CD8-positive, alpha-beta memory T cell (primary cell): ENCODE measurements around the gene LCMT2. TPM values are rescaled to one million over a fixed set of nuclear protein-coding genes. Genes with fewer than 3 reads are reported as not detected.

Experiments
- CTCF ChIA-PET: fragments of 350-600 bp; sonication (Branson Sonifier 250); formaldehyde crosslinking; loops from one replicate; lab custom pipeline; 2021; ENCODE audit warnings: antibody characterized with exemption; lab: Charles Lee
- POLR2A ChIA-PET: fragments of 350-600 bp; sonication (Branson Sonifier 250); formaldehyde crosslinking; loops from one replicate; lab custom pipeline; 2021; ENCODE audit warnings: antibody characterized with exemption; lab: Charles Lee
- DNase-seq, 5 donors: peaks; one replicate each; pipeline versions ENCODE4 v3.0.0 to v3.0.0-alpha.2; 2020 to 2022; ENCODE audit warnings: mixed read lengths in 1 of 5
- H3K27ac ChIP-seq: one replicate; pipeline ENCODE4 v1.7.0; 2013; ENCODE audit warnings: low read depth, mild to moderate bottlenecking, low read length, moderate library complexity
- H3K27me3 ChIP-seq: 2 replicates; pipeline ENCODE4 v1.7.0; 2013; ENCODE audit warnings: low read length, mild to moderate bottlenecking; ENCODE audit not compliant: insufficient read depth, poor library complexity, severe bottlenecking
- H3K36me3 ChIP-seq: 2 replicates; pipeline ENCODE4 v1.7.0; 2013; ENCODE audit warnings: mild to moderate bottlenecking, low read length, moderate library complexity; ENCODE audit not compliant: insufficient read depth
- H3K4me1 ChIP-seq: 2 replicates; pipeline ENCODE4 v1.7.0; 2013; ENCODE audit warnings: mild to moderate bottlenecking, low read length, moderate library complexity; ENCODE audit not compliant: insufficient read depth
- H3K4me3 ChIP-seq: 2 replicates; pipeline ENCODE4 v1.7.0; 2013; ENCODE audit warnings: mild to moderate bottlenecking, low read length
- H3K9me3 ChIP-seq: 2 replicates; pipeline ENCODE4 v1.7.0; 2013; ENCODE audit warnings: mild to moderate bottlenecking, low read length
- H3K27ac Mint-ChIP-seq, 8 donors: one replicate each; pipeline ENCODE4 v1.8.0; 2020 to 2021; ENCODE audit warnings: mixed read lengths in 8 of 8, mild to moderate bottlenecking in 6 of 8, inconsistent platforms in 3 of 8, moderate library complexity in 3 of 8
- H3K27me3 Mint-ChIP-seq, 2 donors: one replicate each; pipeline ENCODE4 v1.8.0; 2020 to 2021; ENCODE audit warnings: mixed read lengths in 2 of 2, mild to moderate bottlenecking in 1 of 2, moderate library complexity in 1 of 2
- H3K36me3 Mint-ChIP-seq, 3 donors: one replicate each; pipeline ENCODE4 v1.8.0; 2020 to 2021; ENCODE audit warnings: mixed read lengths in 3 of 3, inconsistent platforms in 1 of 3, mild to moderate bottlenecking in 1 of 3
- H3K4me1 Mint-ChIP-seq, 3 donors: one replicate each; pipeline ENCODE4 v1.8.0; 2020 to 2021; ENCODE audit warnings: mixed read lengths in 3 of 3, inconsistent platforms in 1 of 3, mild to moderate bottlenecking in 1 of 3
- H3K4me3 Mint-ChIP-seq, 7 donors: one replicate each; pipeline ENCODE4 v1.8.0; 2020 to 2021; ENCODE audit warnings: mixed read lengths in 7 of 7, mild to moderate bottlenecking in 6 of 7, moderate library complexity in 4 of 7, inconsistent platforms in 2 of 7
- H3K9me3 Mint-ChIP-seq, 5 donors: one replicate each; pipeline ENCODE4 v1.8.0; 2020 to 2022; ENCODE audit warnings: mixed read lengths in 5 of 5, mild to moderate bottlenecking in 3 of 5, moderate library complexity in 2 of 5, inconsistent platforms in 1 of 5
- polyA plus RNA-seq: library from polyadenylated mRNA; unstranded; fragments of 300-500 nt; fragmentation: Illumina TruSeq; gene quantifications from one replicate; pipeline ENCODE4 v1.2.3, GENCODE V29; 2021
- total RNA-seq, 2 experiments: library from RNA; stranded (reverse); gene quantifications; one replicate each; pipeline ENCODE4 v1.2.3, GENCODE V29; 2021

LCMT2 gene, protein sequence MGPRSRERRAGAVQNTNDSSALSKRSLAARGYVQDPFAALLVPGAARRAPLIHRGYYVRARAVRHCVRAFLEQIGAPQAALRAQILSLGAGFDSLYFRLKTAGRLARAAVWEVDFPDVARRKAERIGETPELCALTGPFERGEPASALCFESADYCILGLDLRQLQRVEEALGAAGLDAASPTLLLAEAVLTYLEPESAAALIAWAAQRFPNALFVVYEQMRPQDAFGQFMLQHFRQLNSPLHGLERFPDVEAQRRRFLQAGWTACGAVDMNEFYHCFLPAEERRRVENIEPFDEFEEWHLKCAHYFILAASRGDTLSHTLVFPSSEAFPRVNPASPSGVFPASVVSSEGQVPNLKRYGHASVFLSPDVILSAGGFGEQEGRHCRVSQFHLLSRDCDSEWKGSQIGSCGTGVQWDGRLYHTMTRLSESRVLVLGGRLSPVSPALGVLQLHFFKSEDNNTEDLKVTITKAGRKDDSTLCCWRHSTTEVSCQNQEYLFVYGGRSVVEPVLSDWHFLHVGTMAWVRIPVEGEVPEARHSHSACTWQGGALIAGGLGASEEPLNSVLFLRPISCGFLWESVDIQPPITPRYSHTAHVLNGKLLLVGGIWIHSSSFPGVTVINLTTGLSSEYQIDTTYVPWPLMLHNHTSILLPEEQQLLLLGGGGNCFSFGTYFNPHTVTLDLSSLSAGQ
- total RNA-seq (10 to 100 TPM; 14.9 to 16.5 TPM), polyA plus RNA-seq (4.4 TPM)

DNA sequence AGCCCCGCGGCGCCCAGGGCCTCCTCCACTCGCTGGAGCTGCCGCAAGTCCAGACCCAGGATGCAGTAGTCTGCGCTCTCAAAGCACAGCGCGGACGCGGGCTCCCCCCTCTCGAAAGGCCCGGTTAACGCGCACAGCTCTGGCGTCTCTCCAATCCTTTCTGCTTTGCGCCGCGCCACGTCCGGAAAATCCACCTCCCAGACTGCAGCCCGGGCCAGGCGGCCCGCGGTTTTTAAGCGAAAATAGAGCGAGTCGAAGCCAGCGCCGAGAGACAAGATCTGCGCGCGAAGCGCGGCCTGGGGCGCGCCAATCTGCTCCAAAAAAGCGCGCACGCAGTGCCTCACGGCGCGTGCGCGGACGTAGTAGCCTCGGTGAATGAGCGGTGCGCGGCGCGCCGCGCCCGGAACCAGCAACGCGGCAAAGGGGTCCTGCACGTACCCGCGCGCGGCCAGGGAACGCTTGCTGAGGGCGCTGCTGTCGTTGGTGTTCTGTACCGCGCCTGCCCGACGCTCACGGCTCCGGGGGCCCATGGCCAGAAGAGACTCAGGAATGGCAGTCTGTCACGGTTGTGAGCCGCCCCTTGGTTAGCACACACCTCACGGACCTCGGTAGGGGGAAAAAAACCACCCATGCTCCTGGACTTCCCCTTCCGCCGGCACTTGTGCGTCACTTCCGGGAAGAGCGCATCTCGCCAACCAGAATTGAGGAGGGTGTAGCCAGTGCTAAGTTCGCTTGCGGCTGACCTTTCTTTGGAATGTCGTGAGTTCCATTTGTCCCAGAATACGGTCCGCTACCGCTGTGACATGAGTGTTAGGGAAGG, at the start of gene LCMT2:
Gene LCMT2 (minus strand): TSS at position 614 of the 820 bp plus-strand sequence. CDS start 84 bp downstream, at position 530.
- peak; percentile 80 to 95 (median 91) for DNase-seq
- Mint-ChIP-seq H3K27me3 (peaks cover 0 to 8% of the 10 kb centered on the region in 2 donors), H3K27ac (peak within 1 kb of the TSS; percentile 98 to 100 (median 99)), H3K4me1 (peaks cover 30 to 44% (median 39%) of the 10 kb centered on the region in 3 donors), H3K9me3 (no peaks in the 10 kb centered on the region), H3K36me3 (peaks cover 0 to 25% (median 14%) of the 10 kb centered on the region in 3 donors), H3K4me3 (peak within 1 kb of the TSS; percentile 95 to 100 (median 97))
- ChIA-PET POLR2A (interaction anchor here (1.1 kb wide), 1 partner anchor 41 kb away, joined by 5 read pairs; the partner anchor contains the start of genes TUBGCP4 and ZSCAN29), CTCF (no interaction called here)
- Histone ChIP-seq H3K36me3 (no peaks in the 10 kb centered on the region), H3K27ac (peak within 1 kb of the TSS; percentile 98), H3K9me3 (no peaks in the 10 kb centered on the region), H3K4me3 (peak within 1 kb of the TSS; percentile 92), H3K27me3 (no peaks in the 10 kb centered on the region), H3K4me1 (peaks cover 21% of the 10 kb centered on the region)

DNA sequence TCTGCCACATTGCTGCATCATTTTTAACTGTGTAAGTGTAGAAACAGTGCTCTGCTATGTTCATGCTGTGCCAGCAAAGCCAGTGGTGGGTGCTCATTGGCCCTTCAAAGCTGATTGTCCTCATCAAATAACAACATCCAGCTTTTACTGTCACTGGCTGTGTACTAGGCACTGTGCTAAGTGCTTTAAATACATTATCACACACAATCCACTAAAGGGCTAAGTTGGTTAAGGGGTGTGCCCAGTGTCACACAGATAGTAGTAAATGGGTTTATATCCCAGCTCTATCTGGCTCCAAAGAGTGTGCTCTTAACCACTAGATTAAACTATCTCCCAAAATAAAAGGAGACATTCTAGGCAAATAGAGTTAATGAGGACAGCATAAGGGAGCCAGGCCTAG, 48.2 kb upstream of the LCMT2 start:
- CTCF ChIA-PET: no interaction called here
- H3K36me3 ChIP-seq: peaks cover 28% of the 10 kb centered on the region
- POLR2A ChIA-PET: no interaction called here

DNA sequence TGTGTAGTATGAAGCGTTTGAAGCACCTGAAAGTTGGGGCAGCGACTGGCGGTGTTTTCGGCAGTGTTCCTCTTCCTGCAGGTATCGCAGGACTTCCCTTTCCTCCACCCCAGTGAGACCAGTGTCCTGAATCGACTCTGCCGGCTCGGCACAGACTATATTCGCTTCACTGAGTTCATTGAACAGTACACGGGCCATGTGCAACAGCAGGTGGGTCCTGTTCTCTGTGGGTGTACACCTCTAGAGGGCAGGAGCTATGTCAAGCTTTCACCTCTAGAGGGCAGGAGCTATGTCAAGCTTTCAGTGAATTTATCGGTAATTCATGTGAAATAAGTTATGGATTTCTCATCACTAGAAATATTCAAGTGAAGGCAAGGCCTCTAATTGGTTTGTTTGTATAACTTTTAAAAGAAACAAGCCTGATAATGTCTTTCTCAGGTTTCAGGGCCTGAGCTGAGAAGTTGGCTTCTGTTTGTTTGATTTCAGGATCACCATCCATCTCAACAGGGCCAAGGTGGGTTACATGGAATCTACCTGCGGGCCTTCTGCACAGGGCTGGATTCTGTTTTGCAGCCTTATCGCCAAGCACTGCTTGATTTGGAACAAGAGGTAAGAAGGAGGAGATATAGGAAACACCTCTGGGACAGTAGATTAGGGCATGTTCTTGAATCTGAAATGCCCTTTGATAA, 45.8 kb upstream of the LCMT2 start:
- Mint-ChIP-seq H3K4me1 (peaks cover 27 to 34% (median 32%) of the 10 kb centered on the region in 3 donors), H3K27me3 (no peaks in the 10 kb centered on the region), H3K27ac (peak overlapping the region in 1 of 8 donors; percentile 29), H3K36me3 (peaks cover 0 to 48% (median 15%) of the 10 kb centered on the region in 3 donors), H3K4me3 (peak overlapping the region in 1 of 7 donors; percentile 13), H3K9me3 (peaks cover 0 to 1% (median 0%) of the 10 kb centered on the region in 5 donors)
- peaks cover 15% of the 10 kb centered on the region for H3K4me1 ChIP-seq
- no peaks in the 10 kb centered on the region for H3K27me3 ChIP-seq
- CTCF ChIA-PET: interaction anchor here (1.0 to 1.7 kb wide), 6 partner anchors 11 to 138 kb away, joined by 3 to 7 read pairs (median 4); no protein-coding TSS in a partner anchor
- peak in 3 of 5 donors; percentile 3 to 52 (median 20) for DNase-seq
- H3K27ac ChIP-seq: no peak overlapping the region
- H3K9me3 ChIP-seq: no peaks in the 10 kb centered on the region
- no peak overlapping the region for H3K4me3 ChIP-seq
- peaks cover 22% of the 10 kb centered on the region for H3K36me3 ChIP-seq
- POLR2A ChIA-PET: no interaction called here

More for the DNA sequence above, 48.2 kb upstream of the LCMT2 start:
- no peaks in the 10 kb centered on the region for H3K27me3 ChIP-seq
- no peak overlapping the region for H3K27ac ChIP-seq
- no peaks in the 10 kb centered on the region for H3K4me1 ChIP-seq
- Mint-ChIP-seq H3K4me1 (peaks cover 9 to 16% (median 12%) of the 10 kb centered on the region in 3 donors), H3K4me3 (no peak overlapping the region), H3K27me3 (no peaks in the 10 kb centered on the region), H3K9me3 (no peaks in the 10 kb centered on the region), H3K27ac (no peak overlapping the region), H3K36me3 (peaks cover 0 to 63% (median 21%) of the 10 kb centered on the region in 3 donors)
- no peaks in the 10 kb centered on the region for H3K9me3 ChIP-seq
- no peak for DNase-seq
- H3K4me3 ChIP-seq: no peak overlapping the region

DNA sequence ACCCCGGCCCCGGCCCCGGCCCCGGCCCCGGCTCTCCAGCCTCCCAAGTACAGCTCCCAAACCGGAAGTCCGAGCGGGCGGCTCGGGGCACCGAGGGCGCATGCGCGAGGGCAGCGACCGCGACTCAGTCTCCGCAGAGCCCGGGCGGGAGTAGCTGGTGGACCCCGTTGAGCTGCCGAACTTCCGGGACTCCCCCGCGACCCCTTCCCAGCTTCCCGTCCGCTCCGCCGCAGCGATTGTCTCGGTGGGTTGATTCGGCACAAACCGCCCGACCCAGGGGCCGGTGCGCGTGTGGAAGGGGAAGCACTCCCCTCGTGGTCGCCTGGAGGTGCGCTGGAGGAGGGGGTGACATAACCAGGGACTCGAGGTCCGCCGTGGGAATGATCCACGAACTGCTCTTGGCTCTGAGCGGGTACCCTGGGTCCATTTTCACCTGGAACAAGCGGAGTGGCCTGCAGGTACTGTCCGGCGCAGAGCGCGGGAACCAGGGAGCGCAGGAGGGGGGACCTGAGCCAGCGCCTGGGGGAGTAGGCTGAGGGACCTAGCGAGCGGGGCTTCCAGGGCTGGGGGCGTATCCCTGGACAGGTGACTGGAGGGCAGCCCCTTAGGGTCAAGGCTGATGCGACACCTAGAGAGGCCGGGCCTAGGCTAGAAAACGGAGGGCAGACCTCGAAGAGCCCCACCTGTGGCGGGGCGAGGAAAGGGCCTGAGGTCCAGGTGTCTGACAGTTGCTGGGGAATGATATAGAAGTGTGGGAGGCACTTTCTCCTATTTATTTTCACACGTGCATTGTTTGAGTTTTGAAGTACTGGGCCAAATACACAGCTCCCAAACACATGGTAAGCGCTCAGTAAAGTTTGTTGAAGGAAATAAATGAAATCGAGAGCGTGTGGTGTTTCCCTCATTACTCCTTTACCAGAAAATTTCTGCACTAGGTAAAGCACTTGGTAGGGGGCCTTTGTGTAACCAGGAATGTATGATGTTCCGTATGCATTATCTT, 40.9 kb upstream of the LCMT2 start, which contains the start of the genes TUBGCP4 and ZSCAN29:
Gene TUBGCP4 (plus strand): TSS at position 127 of the 1,000 bp plus-strand sequence. CDS start 254 bp downstream, at position 381.
Gene ZSCAN29 (minus strand): TSS at position 69 of the 1,000 bp plus-strand sequence. CDS start 1,130 bp downstream, outside the sequence.
- Mint-ChIP-seq H3K36me3 (peaks cover 22 to 44% (median 33%) of the 10 kb centered on the region in 3 donors), H3K4me3 (peak within 1 kb of the TSS; percentile 90 to 96 (median 92)), H3K27ac (peak within 1 kb of the TSS; percentile 72 to 98 (median 90)), H3K27me3 (no peaks in the 10 kb centered on the region), H3K4me1 (peaks cover 60 to 67% (median 65%) of the 10 kb centered on the region in 3 donors), H3K9me3 (peaks cover 19 to 30% (median 26%) of the 10 kb centered on the region in 5 donors)
- peaks cover 27% of the 10 kb centered on the region for H3K4me1 ChIP-seq
- peak; percentile 66 to 84 (median 72) for DNase-seq
- no peaks in the 10 kb centered on the region for H3K9me3 ChIP-seq
- H3K36me3 ChIP-seq: peaks cover under 1% of the 10 kb centered on the region
- CTCF ChIA-PET: interaction anchor here (1.2 to 1.5 kb wide), 5 partner anchors 9 to 143 kb away, joined by 4 to 7 read pairs (median 4); no protein-coding TSS in a partner anchor
- H3K4me3 ChIP-seq: peak within 1 kb of the TSS; percentile 80
- POLR2A ChIA-PET: interaction anchor here (0.5 to 1.2 kb wide), 3 partner anchors 41 to 1178 kb away, joined by 3 to 5 read pairs (median 3); partner anchors contain the start of genes HYPK, LCMT2 and SERINC4
- peak within 1 kb of the TSS; percentile 77 for H3K27ac ChIP-seq
- no peaks in the 10 kb centered on the region for H3K27me3 ChIP-seq

DNA sequence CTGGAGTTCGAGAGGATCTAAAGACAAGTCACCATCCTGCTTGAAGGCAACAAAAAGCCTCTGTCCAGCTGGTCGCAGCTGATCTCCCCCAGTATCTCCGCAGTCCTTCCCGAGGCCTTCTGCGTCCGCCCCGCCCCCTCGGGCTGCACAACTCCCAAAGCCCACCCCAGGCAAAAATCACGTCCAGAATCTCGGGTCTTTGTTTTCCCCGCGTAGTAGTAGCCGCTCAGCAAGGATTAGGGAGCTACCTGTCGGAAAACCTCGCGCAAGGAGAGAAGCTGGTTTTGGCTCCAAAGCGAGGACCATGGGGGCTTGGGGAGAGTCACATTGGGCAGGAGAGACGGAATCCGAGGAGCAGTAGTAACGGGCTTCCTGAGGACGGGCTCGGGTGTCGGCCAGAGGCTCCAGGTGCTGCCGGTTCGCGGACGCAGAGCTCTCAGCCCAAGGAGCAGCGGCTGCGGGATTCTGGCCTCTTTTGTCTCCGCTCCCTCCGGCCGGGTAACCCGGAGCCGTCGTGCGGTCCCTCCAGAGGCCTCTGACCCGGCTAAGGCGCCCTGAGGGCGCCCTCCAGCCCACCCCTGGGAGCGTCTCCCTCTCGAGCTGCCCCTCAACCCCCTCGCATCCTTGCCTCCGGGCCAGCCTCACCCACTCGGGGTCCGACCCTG, 40.1 kb upstream of the LCMT2 start:
- peaks cover 20 to 33% (median 32%) of the 10 kb centered on the region in 5 donors for H3K9me3 Mint-ChIP-seq
- peak overlapping the region; percentile 72 to 98 (median 90) for H3K27ac Mint-ChIP-seq
- ChIA-PET POLR2A (interaction anchor here (0.5 to 1.2 kb wide), 3 partner anchors 41 to 1177 kb away, joined by 3 to 5 read pairs (median 3); partner anchors contain the start of genes HYPK, LCMT2 and SERINC4), CTCF (interaction anchor here (1.2 to 1.5 kb wide), 5 partner anchors 8 to 144 kb away, joined by 4 to 7 read pairs (median 4); no protein-coding TSS in a partner anchor)
- H3K4me3 Mint-ChIP-seq: peak overlapping the region; percentile 90 to 96 (median 92)
- no peaks in the 10 kb centered on the region for H3K27me3 Mint-ChIP-seq
- H3K27ac ChIP-seq: peak overlapping the region; percentile 77
- H3K4me1 Mint-ChIP-seq: peaks cover 57 to 64% (median 61%) of the 10 kb centered on the region in 3 donors
- H3K36me3 ChIP-seq: no peaks in the 10 kb centered on the region
- no peaks in the 10 kb centered on the region for H3K27me3 ChIP-seq
- H3K4me3 ChIP-seq: peak overlapping the region; percentile 74
- peak in 2 of 5 donors; percentile 3 to 6 for DNase-seq
- H3K4me1 ChIP-seq: peaks cover 27% of the 10 kb centered on the region
- H3K9me3 ChIP-seq: no peaks in the 10 kb centered on the region
- peaks cover 24 to 50% (median 38%) of the 10 kb centered on the region in 3 donors for H3K36me3 Mint-ChIP-seq
